Limb (tissue), 2 donors: ENCODE data around the gene ROBO4.

Experiments
- DNase-seq, 2 donors: peaks; one replicate each; pipeline ENCODE4 v3.0.0-alpha.2; 2016; ENCODE audit errors: extremely low spot score in 2 of 2

The ROBO4 gene

GRCh38 chr11:124874571-124875255 is 23.0 kb downstream of the ROBO4 start:
- no peak for DNase-seq

GRCh38 chr11:124873951-124874350 is 23.7 kb downstream of the ROBO4 start:
- peak in 1 of 2 donors; percentile 38 for DNase-seq

GRCh38 chr11:124872741-124873140 is 24.9 kb downstream of the ROBO4 start:
- no peak for DNase-seq

- no peak for DNase-seq
These were observed 25.4 kb downstream of the ROBO4 start for GRCh38 chr11:124872280-124872679.

GRCh38 chr11:124870430-124870829 is 27.2 kb downstream of the ROBO4 start:
- no peak for DNase-seq

- no peak for DNase-seq
These were observed 27.7 kb downstream of the ROBO4 start for GRCh38 chr11:124869856-124870387.

GRCh38 chr11:124869331-124869730 is 28.3 kb downstream of the ROBO4 start:
- DNase-seq: no peak

- peak in 1 of 2 donors; percentile 39 for DNase-seq
These were observed 29.1 kb downstream of the ROBO4 start for GRCh38 chr11:124868331-124869274.

- peak; percentile 34 to 63 for DNase-seq
These were observed 30.0 kb downstream of the ROBO4 start for GRCh38 chr11:124867700-124868099.

GRCh38 chr11:124865902-124866851 is 31.5 kb downstream of the ROBO4 start:
- peak; percentile 24 to 78 for DNase-seq

GRCh38 chr11:124865181-124865901 is 32.3 kb downstream of the ROBO4 start, which contains the start of gene ROBO3:
TSS of gene ROBO3 (plus strand) at chr11:124865432. CDS start at chr11:124865578, 146 bp downstream.
- peak in 1 of 2 donors; percentile 46 for DNase-seq

GRCh38 chr11:124864892-124865180 is 32.8 kb downstream of the ROBO4 start:
- peak in 1 of 2 donors; percentile 30 for DNase-seq

- DNase-seq: no peak
These were observed 33.3 kb downstream of the ROBO4 start for GRCh38 chr11:124864176-124864891.

- DNase-seq: peak in 1 of 2 donors; percentile 38
These were observed 33.9 kb downstream of the ROBO4 start for GRCh38 chr11:124863826-124864165.

GRCh38 chr11:124863137-124863825 is 34.4 kb downstream of the ROBO4 start:
- peak in 1 of 2 donors; percentile 46 for DNase-seq

GRCh38 chr11:124861670-124862069 is 36.0 kb downstream of the ROBO4 start:
- DNase-seq: no peak

GRCh38 chr11:124859171-124859570 is 38.5 kb downstream of the ROBO4 start:
- DNase-seq: no peak

- DNase-seq: peak in 1 of 2 donors; percentile 38
These were observed 51.5 kb downstream of the ROBO4 start for GRCh38 chr11:124846070-124846673.

GRCh38 chr11:124844664-124845079 is 53.0 kb downstream of the ROBO4 start:
- no peak for DNase-seq
